Hindlimb muscle (tissue), 1 donor: Measurements from ENCODE around the gene SDHAF1. TPM values are rescaled to one million over a fixed set of nuclear protein-coding genes. Genes with fewer than 3 reads are reported as not detected.
"Not testable (repeated sequence)": the region's sequence is repeated elsewhere in the genome, so short reads cannot be mapped to it uniquely, and the experiment has no call there.

Experiments
- DNase-seq: peaks from one replicate; pipeline ENCODE4 v3.0.0-alpha.2; 2013
- polyA plus RNA-seq: library from polyadenylated mRNA; unstranded; fragments of 120-200 nt; gene quantifications from one replicate; pipeline ENCODE4 v1.2.1, GENCODE V29; 2013; ENCODE audit not compliant: insufficient read length

Gene SDHAF1
- polyA plus RNA-seq, result 15.9 TPM

DNA sequence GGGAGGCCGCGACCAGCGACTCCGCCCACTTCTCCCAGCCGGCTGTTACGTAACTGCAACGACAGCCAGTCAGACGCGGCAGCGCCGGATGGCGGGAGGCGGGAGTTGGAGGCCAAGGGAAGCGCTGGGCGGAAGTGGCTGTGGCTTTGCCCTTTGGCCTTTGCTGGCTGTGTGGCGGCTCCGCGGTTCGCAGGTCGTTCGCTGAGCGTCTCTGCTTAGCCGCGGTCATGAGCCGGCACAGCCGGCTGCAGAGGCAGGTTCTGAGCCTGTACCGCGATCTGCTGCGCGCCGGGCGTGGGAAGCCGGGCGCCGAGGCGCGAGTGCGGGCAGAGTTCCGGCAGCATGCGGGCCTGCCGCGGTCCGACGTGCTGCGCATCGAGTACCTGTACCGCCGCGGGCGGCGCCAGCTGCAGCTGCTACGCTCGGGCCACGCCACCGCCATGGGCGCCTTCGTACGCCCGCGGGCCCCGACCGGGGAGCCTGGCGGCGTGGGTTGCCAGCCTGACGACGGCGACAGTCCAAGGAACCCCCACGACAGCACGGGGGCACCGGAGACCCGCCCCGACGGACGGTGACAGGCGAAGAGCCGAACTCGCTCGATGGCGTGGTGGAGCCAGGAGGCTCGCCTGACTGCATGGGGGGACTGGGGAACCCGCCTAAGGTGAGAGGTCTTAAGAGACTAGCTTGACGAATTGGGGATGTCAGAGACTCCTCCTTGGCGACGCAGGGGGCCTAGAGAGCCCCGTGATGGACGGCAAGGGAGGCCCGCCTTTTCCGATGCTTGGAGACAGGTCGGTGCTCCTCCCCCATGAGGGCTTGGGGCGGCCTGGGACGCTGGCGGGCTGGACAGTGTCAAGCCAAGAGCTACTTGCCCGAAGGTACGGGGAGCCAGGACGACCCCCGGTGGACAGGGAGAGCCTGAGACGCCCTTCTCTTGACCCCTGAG is at the start of gene SDHAF1:
TSS of gene SDHAF1 (plus strand) at position 141 of the 946 bp plus-strand sequence. CDS start at position 228, 87 bp downstream.
- peak; percentile 92 for DNase-seq

- DNase-seq, result no peak
Measured at GRCh38 chr19:35946203-35946602, 48.8 kb upstream of the SDHAF1 start.

DNA sequence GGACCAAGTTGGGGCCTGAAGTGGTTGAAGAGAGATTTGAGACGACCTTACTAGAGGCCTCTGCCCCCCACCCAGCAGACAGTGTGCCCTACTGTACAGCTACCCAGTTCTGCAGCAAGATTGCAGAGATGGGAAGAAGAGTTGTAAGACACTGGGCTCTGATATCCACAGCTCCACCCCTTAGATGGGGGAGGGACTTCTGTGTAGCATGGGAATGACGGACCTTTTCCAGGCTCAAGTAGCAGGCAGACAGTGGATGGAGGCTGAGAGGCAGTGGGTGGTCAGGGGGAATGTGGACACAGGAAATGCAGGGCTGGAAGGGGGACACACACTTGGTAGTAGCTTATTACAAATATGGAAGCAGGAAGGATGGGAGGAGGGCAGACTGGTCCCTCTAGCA is 45.9 kb upstream of the SDHAF1 start:
- no peak for DNase-seq

- DNase-seq, result no peak
Measured at GRCh38 chr19:35955881-35956634, 38.9 kb upstream of the SDHAF1 start.

DNA sequence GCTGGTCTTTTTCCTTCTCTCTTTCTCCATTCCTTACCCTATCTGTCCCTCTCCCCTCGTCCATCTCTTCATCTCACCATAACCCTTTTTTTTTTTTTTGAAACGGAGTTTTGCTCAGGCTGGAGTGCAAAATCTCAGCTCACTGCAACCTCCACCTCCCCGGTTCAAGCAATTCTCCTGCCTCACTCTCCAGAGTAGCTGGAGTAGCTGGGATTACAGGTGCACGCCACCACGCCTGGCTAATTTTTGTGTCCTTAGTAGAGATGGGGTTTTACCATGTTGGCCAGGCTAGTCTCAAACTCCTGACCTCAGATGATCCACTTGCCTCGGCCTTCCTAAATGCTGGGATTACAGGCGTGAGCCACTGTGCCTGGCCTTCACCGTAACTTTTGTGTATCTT is 37.6 kb upstream of the SDHAF1 start:
- DNase-seq, result not testable (repeated sequence)

- no peak for DNase-seq
Measured at GRCh38 chr19:35958660-35959039, 36.3 kb upstream of the SDHAF1 start.

GRCh38 chr19:35959040-35959967 is 35.7 kb upstream of the SDHAF1 start:
- DNase-seq, result no peak

- DNase-seq, result no peak
Measured at GRCh38 chr19:35959968-35960320, 35.0 kb upstream of the SDHAF1 start.

DNA sequence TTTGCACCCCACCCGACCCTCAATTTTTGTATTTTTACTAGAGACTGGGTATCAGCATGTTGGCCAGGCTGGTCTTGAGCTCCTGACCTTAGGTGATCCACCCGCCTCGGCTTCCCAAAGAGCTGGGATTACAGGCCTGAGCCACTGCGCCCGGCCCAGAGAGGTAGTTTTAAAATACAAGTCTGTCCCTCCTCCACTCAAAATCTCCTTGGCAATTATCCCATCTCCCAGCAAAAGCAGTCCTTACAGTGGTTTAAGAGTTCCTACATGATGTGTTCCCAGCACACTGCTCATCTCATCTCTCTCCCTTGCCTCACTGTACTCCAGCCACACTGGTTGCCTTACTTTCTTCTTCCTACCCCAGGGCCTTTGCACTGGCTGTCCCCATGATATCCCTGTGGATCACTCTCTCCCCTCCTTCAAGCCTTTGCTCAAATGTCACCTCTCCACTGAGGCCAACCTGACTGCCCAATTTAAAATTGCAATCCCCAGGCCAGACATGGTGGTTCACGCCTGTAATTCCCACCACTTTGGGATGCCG is 34.5 kb upstream of the SDHAF1 start:
- no peak for DNase-seq

DNA sequence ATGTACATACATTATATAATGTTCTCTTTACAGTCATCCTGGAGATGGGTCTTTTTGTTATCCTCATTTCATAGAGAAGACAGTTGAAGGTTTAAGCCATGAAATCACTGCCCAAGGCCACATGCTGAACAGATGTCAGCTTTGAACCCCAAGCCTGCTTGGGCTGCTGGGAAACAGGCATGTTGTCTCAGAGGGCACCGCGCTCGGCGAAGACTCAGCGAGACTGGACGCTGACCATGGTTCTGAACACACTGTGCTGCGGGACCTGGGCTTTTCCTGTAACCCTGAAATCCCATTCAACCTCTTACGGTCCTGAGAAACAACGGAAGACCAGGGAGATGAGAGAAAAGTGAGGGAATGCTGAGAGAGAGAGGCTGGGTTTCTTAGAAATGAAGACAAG is 31.5 kb upstream of the SDHAF1 start:
- DNase-seq, result peak; percentile 61

- DNase-seq, result no peak
Measured at GRCh38 chr19:35966771-35967170, 28.2 kb upstream of the SDHAF1 start.

DNA sequence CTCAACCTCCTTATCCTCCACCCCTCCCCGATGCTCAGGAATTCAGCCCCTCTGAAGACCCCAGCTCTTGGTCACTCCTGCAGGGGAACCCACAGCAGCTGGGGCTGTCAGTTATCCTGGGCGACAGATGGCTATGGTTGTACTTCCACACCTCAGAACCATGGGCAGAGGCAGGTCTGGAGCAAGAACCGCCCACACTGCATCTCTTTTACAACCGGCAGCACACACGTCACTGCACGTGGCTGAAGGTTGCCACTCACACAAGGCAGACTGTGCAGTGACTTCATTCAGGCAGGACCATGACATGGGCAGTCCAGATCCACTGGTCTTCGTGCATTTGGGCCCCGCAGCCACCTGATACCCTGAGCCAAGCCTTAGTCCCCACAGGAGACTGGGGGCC is 21.5 kb upstream of the SDHAF1 start:
- DNase-seq, result no peak

DNA sequence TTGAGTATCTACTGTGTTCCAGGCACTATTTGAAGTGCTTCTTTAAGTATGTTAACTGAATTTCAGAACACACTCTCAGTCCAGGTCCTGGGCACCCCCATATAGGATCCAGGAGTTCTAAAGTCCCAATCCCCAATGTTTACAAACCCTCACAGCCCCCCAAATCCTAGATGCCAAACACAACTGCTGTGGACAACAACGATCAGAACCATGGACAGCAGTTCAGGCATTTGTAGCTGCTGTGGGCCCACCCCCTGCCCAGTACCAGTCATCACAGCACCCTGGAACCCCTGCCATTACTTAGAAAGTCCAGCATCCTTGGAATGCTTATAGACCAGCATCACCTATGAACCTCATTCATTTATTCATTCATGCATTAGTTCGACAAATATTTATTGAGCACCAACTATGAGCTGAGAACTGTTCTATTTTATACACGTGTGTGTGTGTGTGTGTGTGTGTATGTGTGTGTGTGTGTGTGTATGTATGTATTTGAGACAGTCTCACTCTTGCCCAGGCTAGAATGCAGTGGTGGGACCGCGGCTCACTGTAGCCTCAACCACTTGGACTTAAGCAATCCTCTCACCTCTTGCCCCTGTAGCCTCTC is 19.3 kb upstream of the SDHAF1 start:
- DNase-seq, result no peak

GRCh38 chr19:35977446-35978222 is 17.4 kb upstream of the SDHAF1 start:
- DNase-seq, result no peak

GRCh38 chr19:35978271-35978670 is 16.7 kb upstream of the SDHAF1 start:
- no peak for DNase-seq

- DNase-seq, result no peak
Measured at GRCh38 chr19:35978832-35979365, 16.1 kb upstream of the SDHAF1 start.

DNA sequence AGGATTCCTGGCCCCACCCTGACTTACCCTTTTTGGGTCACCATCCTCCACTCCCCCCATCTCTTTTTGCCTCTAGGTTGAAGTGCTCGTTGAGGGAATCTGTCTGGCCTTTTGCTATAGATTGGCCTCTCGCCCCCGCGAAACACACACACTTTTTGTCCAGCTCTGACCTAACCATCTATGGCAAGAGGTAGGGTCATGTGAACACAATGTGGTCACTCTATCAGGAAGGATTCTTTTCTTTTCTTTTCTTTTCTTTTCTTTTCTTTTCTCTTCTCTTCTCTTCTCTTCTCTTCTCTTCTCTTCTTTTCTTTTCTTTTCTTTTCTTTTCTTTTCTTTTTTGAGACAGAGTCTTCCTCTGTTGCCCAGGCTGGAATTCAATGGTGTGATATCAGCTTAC is 14.0 kb upstream of the SDHAF1 start:
- not testable (repeated sequence) for DNase-seq

DNA sequence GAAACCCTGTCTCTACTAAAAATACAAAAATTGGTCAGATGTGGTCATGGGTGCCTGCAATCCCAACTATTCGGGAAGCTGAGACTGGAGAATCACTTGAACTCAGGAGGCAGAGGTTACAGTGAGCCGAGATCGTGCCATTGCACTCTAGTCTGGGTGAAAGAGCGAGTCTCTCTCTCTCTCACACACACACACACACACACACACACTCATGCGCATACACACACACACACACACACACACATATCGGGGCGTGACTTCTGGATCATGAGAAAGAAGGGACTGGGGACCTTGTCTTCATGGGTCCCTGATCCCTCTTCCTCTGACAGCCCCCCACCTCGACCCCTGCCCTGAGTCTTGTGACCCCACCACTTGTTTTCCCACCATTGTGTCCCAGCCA is 11.8 kb upstream of the SDHAF1 start:
- DNase-seq, result no peak

GRCh38 chr19:35986111-35986510 is 8.9 kb upstream of the SDHAF1 start:
- no peak for DNase-seq

GRCh38 chr19:35986664-35987570 is 8.1 kb upstream of the SDHAF1 start:
- no peak for DNase-seq
